AG10803 (cell line): Measurements from ENCODE around the gene FXYD4.

Experiments used
- DNase-seq: peaks from one replicate; pipeline ENCODE4 v3.0.0; 2010; ENCODE audit warnings: low read depth
- H3K4me3 ChIP-seq: 2 replicates; pipeline ENCODE4 v1.5.1; 2011; ENCODE audit warnings: mild to moderate bottlenecking, low read length, control low read depth
- CTCF ChIP-seq: conservative IDR thresholded peaks from 2 replicates; pipeline ENCODE4 v1.5.1; 2011; ENCODE audit warnings: mild to moderate bottlenecking, low read length, control low read depth, inconsistent platforms

The FXYD4 gene

GRCh38 chr10:43372765-43373361, 1.4 kb downstream of the FXYD4 start:
- DNase-seq = no peak
- no peak for TF ChIP-seq CTCF
- no peak overlapping the region for H3K4me3 ChIP-seq

- no peak for DNase-seq
- H3K4me3 ChIP-seq = no peak overlapping the region
- no peak for TF ChIP-seq CTCF
Observed at GRCh38 chr10:43373461-43373860, 2.0 kb downstream of the FXYD4 start.

DNA sequence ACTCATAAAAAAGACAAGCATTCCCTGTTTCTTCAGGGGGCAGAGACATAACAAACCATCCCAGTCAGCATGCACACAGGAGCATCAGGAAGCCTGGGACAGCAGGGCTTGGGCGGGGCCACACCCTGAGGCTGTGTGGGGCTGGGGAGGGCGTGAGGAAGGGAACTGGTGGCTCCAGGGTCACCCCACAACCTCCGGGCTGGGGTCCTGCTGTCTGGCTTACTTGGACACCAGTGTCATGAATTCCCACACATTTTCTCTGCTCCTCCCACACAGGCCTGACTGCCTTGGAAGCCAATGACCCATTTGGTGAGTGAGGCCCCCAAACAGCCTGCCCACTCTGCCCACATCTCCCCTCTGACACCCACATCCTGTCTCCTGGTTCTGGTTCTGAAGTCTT, 2.8 kb downstream of the FXYD4 start:
- TF ChIP-seq CTCF = no peak
- DNase-seq = no peak
- H3K4me3 ChIP-seq = no peak overlapping the region

DNA sequence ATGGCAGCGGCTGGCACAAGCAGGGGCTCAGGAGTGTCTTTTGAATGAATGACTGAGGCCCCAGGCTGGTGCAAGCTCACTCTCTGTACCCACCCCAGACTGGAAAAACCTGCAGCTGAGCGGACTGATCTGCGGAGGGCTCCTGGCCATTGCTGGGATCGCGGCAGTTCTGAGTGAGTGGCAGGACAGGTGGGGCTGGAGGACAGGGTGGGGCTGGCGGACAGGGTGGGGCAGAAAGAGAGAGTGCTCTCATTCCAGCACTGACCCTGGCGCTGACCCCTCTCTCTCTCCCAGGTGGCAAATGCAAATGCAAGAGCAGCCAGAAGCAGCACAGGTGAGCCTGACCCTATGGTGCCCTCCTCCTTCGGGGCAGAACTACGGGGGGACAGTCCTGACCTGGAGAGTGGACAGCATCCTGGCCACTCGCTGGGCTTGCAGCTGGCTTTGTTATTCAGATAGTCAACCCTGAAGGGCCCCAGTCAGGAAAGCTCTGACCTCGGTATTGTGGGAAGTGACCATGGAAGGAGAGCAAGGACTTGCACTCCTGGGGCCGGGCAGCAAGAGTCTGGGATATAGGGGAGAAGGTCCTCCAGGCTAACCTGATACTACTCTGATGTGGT, 4.1 kb downstream of the FXYD4 start:
- H3K4me3 ChIP-seq = no peak overlapping the region
- DNase-seq = no peak
- no peak for TF ChIP-seq CTCF

DNA sequence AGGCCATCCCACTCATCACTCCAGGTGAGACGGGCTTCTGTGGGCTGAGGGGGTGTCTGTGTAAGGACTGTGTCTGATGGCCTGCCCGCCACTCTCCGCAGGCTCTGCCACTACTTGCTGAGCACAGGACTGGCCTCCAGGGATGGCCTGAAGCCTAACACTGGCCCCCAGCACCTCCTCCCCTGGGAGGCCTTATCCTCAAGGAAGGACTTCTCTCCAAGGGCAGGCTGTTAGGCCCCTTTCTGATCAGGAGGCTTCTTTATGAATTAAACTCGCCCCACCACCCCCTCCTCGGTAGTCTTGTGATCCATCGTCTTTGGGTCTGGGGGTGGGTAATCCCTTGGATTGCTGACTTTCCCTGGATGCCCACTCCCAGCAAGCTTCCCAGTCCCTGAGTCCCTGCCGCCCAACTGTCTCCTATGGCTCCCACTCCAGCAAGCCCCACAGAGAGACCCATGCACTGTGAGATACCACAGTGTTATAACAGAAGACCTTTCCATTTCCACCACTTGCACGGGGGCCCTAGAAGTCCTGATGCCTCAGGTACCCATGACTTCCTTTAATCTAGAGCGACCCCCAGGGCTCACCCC, 4.7 kb downstream of the FXYD4 start:
- no peak overlapping the region for H3K4me3 ChIP-seq
- DNase-seq = no peak
- TF ChIP-seq CTCF = no peak

- no peak for TF ChIP-seq CTCF
- no peak overlapping the region for H3K4me3 ChIP-seq
- no peak for DNase-seq
Observed at GRCh38 chr10:43376828-43377423, 5.5 kb downstream of the FXYD4 start.

DNA sequence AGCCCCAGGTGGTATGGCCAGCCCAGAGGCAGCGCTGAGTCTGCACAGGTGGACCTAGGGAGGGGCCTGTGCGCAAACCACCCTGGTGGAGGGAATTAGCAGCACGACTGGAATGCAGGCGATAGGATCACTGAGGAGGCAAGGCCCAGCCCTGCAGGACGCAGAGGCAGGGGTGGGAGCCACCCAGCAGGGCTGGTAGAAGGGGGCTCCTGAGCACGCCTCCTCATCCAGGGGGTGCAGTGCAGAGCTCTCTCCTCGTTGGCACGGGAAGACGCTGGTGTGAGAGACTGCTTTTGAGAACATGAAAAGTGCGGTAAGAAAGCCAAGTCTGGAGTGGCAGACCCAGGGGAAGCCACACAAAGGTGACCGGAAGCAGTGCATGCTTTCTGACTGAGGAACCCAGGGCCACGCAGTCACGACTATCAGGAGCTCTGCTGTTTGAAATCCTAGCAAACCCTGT, 6.0 kb downstream of the FXYD4 start:
- no peak for DNase-seq
- no peak for TF ChIP-seq CTCF

More for the DNA sequence above, 6.0 kb downstream of the FXYD4 start:
- H3K4me3 ChIP-seq = no peak overlapping the region
